GM12873 (cell line): ENCODE data around the gene EWSR1.

ENCODE experiments used
- CTCF ChIP-seq: IDR thresholded peaks from 2 replicates; pipeline ENCODE4 v1.5.1; 2012; ENCODE audit warnings: low read depth, mild to moderate bottlenecking, moderate library complexity, low read length, control low read depth; ENCODE audit not compliant: insufficient read depth; ENCODE audit errors: missing control alignments

The EWSR1 gene

DNA sequence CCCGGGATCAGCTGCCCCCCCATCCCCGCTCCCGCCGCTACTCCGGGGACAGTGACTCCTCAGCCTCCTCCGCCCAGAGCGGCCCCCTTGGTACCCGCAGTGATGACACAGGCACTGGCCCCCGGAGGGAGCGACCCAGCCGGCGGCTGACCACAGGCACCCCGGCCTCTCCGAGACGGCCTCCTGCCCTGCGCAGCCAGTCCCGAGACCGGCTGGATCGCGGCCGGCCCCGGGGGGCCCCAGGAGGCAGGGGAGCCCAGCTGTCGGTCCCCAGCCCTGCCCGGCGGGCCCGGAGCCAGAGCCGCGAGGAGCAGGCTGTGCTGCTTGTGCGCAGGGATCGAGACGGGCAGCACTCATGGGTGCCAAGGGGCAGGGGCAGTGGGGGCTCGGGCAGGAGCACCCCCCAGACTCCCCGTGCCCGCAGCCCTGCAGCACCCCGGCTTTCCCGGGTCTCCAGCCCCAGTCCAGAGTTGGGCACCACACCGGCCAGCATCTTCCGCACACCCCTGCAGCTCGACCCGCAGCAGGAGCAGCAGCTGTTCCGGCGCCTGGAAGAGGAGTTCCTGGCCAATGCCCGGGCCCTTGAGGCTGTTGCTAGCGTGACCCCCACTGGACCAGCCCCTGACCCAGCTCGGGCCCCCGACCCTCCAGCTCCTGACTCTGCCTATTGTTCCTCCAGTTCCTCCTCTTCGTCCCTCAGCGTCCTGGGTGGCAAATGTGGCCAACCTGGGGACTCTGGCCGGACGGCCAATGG lies 43.6 kb downstream of the EWSR1 start:
- no peak for TF ChIP-seq CTCF

GRCh38 chr22:29312218-29313125 lies 44.4 kb downstream of the EWSR1 start:
- no peak for TF ChIP-seq CTCF

DNA sequence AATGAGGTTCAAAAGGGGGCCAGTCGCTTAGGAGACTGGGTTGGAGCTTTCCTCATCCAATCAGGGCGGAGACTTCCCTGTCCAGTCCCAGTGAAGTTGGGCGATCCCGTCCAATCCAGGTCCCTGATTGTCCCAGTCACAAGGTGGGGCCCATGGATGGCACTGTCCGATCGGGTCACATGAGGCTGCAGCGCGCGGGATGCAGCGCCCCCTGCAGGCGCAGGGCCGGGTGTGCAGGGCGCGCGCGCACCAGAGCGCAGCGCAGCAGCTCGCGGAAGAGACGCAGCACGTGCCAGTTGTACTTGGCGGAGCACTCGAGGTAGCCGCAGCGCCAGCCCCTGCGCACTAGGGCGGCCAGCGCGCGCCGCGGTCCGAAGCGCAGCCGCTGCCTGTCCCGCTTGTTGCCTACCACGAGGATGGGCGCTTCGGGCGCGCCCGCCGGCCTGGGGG lies 45.1 kb downstream of the EWSR1 start:
- TF ChIP-seq CTCF = peak; percentile 73

GRCh38 chr22:29313576-29314466 lies 45.8 kb downstream of the EWSR1 start:
- no peak for TF ChIP-seq CTCF

DNA sequence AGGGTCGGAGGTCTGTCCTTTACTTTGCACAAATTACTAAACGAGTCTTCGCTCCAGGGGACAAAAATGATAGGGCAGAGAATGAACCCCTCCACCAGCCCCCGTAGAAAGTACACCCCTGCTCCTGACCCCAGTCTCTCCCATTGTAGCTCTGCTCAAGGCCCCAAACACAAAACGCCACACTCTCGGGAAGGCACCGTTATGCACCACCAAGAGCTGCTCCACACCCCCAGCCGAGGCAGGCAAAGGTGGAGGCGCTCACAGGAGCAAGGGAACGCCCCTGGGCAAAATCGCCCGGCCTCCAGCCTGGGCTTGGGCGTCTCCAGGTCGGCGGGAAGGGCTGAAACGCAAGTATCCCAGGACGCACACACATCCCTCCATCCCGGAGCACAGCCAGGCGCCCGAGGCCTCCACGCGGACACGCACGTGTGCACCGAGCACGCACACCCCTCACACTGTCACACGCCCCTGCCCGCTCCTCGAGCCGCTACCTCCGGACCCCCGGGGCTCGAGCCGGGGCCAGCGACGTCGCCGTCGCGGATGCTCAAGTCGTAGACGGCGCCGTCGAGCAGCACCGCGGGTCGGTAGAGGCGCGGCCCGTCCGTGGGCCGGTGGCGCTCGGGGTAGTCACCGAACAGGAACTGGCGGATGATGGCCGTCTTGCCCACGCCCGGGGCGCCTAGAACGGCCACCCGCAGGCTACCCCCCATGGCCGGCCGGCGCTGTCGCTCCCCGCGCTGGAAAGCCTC lies 46.6 kb downstream of the EWSR1 start:
- no peak for TF ChIP-seq CTCF

DNA sequence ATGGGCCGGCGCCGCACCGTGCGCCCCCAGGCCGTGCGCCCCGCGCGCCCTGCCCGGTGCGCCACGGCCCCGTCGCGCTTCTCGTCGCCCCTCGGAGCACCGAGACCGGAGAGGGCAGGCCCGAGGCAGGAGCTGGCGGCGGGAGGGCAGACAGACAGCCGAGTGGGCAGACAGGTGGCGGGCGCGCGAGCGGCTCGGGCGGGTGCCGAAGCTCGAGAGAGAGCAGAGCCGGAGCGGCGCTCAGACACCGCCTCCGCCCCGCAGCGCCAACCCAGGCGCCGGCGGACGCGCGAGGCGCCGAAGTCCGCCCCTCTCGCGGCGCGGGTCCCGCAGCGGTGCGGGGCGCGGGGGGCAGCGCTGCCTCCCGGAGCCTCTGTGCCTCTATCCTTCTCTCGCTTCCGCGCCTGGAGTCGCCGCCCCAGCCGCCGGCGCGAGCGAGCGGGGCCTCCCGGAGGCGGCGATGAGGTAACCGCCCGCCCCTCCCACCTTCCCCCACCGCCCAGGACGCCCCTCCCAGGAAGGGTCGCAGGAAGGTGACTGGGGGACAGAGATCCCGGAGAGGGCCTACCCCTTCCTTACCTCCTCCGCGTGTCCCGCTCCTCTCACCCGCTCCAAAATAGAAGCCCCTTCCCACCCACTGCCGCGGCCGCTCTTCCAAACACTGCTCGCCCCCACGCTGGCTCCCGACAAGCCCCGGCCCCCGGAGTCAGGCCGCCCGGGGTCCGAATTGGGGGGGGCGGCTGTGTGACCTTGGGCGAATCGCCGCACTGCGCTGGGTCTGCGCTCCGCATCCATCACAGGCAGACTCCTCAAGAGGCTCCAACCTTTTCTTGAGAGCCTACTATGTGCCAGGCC lies 47.4 kb downstream of the EWSR1 start, which contains the start of gene RASL10A:
TSS of gene RASL10A (minus strand) at position 412 of the 855 bp plus-strand sequence. CDS start 451 bp downstream, outside the sequence.
- TF ChIP-seq CTCF = no peak
